ENCODE data around the gene FAM174C. TPM values are rescaled to one million over a fixed set of nuclear protein-coding genes. Genes with fewer than 3 reads are reported as not detected.

Gene FAM174C
- total RNA-seq, 1 experiment from 2014 or later: 77.1 TPM

DNA sequence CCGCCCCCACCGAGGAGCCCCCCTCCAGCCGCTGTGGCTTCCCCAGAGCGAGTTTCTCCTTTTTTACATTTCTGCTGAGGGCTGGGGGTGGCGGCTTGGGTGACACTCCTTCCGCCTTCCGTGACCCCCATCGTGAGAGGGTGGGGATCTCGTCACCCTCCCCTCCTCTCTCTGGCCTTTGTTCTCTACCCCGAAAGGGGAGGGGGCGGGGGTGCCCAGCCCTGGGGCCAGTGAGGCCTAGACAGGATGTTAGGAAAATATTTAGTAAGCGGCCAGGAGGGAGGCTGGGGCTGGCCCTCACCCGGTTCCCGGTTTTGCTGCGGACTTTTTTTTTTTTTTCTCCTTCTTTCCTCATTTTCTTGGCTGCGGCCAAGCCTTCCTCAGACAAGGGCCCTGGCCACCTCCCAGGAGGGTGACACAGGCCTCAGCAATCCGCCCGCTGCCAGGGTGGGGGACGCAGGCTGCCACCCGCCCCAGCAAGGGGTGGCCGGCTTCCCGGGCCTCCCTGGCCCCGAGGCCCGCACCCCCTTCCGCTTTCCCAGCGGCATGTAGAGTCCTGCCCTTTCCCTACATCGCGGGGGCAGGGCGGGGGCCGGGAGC, 23.0 kb upstream of the FAM174C start:
- CTCF ChIA-PET: interaction anchor here (1.4 to 2.3 kb wide), 2 partner anchors 8 to 14 kb away, joined by 13 to 16 read pairs; no protein-coding TSS in a partner anchor
- POLR2A ChIA-PET: interaction anchor here (0.7 to 3.5 kb wide), 6 partner anchors 8 to 49 kb away, joined by 3 to 40 read pairs (median 7); partner anchors contain the start of gene CIRBP
- DNase-seq (ENCODE audit: low read depth, low spot score) (no peak), ATAC-seq (peak; percentile 3; the same call in 1 of the 2 replicates)
- peaks cover 25 to 48% of the 10 kb centered on the region in 2 experiments for H3K36me3 ChIP-seq (ENCODE audit: control insufficient read depth in 1 of 2, insufficient read depth in 2 of 2, low read length in 2 of 2)
- peaks cover 70% of the 10 kb centered on the region for H3K79me2 ChIP-seq (ENCODE audit: insufficient read depth, low read length)
- peaks cover 3% of the 10 kb centered on the region; the same call in 1 of the 2 replicates for H4K20me1 ChIP-seq (ENCODE audit: insufficient read depth)
- no TSS peak for BruUV-seq (replicated peaks)
- no peaks in the 10 kb centered on the region for H3K9me3 ChIP-seq (ENCODE audit: control insufficient read depth in 1 of 2, insufficient read depth in 1 of 2, low read depth in 1 of 2, low read length in 2 of 2)
- H3K9me2 ChIP-seq (ENCODE audit: insufficient read depth): no peaks in the 10 kb centered on the region
- H3K9ac ChIP-seq (ENCODE audit: low read length): peak overlapping the region; percentile 91
- peaks cover 21 to 72% of the 10 kb centered on the region in 2 experiments for H3K4me1 ChIP-seq (ENCODE audit: control insufficient read depth in 1 of 2, insufficient read depth in 2 of 2, low read length in 2 of 2)
- peak overlapping the region; percentile 68 to 74 for H3K4me3 ChIP-seq (replicated peaks in 1 of 2; ENCODE audit: low read depth in 1 of 2, low read length in 2 of 2)
- RAD21 ChIA-PET (ENCODE audit: low non-redundant PET in 1 of 2, low total read pairs in 2 of 2, uncharacterized antibody in 2 of 2, unreplicated experiment in 2 of 2): interaction anchor here (0.9 to 1.5 kb wide), 6 partner anchors 7 to 17 kb away, joined by 3 to 12 read pairs (median 6); partner anchors contain the start of gene CIRBP (in 1 of the 2)
- no peak overlapping the region for H2AFZ ChIP-seq (ENCODE audit: low read depth, low read length, poor library complexity, severe bottlenecking)
- peak overlapping the region; percentile 99 for H3K4me2 ChIP-seq (ENCODE audit: low read length)
- intact Hi-C loops (cut with micrococcal nuclease): no loop called here
- H3K27ac ChIP-seq (ENCODE audit: low read depth, low read length): peak overlapping the region; percentile 99
- no peaks in the 10 kb centered on the region for H3K27me3 ChIP-seq (ENCODE audit: insufficient read depth, low read length)
- TF ChIP-seq FOSL1 (IDR thresholded peaks at IDR 0.05; ENCODE audit: low read depth) (no peak; the same call in 1 of the 2 replicates), YY1 (IDR thresholded peaks at IDR 0.05; ENCODE audit: extremely low read depth, insufficient replicate concordance, low read depth, low read length) (no peak), CEBPB (IDR thresholded peaks at IDR 0.05; ENCODE audit: low read depth) (no peak), RAD21 (IDR thresholded peaks at IDR 0.05; ENCODE audit: low read depth) (no peak), ZBTB33 (IDR thresholded peaks at IDR 0.05; ENCODE audit: extremely low read depth, insufficient replicate concordance, low read length) (no peak), CBX3 (IDR thresholded peaks at IDR 0.05; ENCODE audit: low read depth) (no peak), EZH2 (IDR thresholded peaks at IDR 0.05) (no peak), ZFX (IDR thresholded peaks at IDR 0.05) (peak; percentile 11; the same call in 1 of the 2 replicates), SIN3A (IDR thresholded peaks at IDR 0.05; ENCODE audit: low read depth) (peak; percentile 23; the same call in 1 of the 2 replicates), SP1 (IDR thresholded peaks at IDR 0.05; ENCODE audit: low read depth) (peak; percentile 36), JUND (IDR thresholded peaks at IDR 0.05) (peak; percentile 46; the same call in 1 of the 2 replicates), POLR2A (IDR thresholded peaks at IDR 0.05; ENCODE audit: borderline replicate concordance, extremely low read depth, insufficient read depth, insufficient read length) (no peak), SRF (IDR thresholded peaks at IDR 0.05; ENCODE audit: low read depth) (no peak), MAX (IDR thresholded peaks at IDR 0.05) (no peak), EGR1 (IDR thresholded peaks at IDR 0.05; ENCODE audit: low read depth) (no peak), ZNF274 (IDR thresholded peaks at IDR 0.05; ENCODE audit: low read depth, low read length) (no peak), POLR2AphosphoS5 (IDR thresholded peaks at IDR 0.05; ENCODE audit: low read depth, low read length) (peak; percentile 42), ELF1 (IDR thresholded peaks at IDR 0.05; ENCODE audit: borderline replicate concordance, low read depth) (no peak), REST (IDR thresholded peaks at IDR 0.05; ENCODE audit: low read depth) (no peak), TCF7L2 (IDR thresholded peaks at IDR 0.05; ENCODE audit: borderline replicate concordance, extremely low read depth, insufficient read depth, insufficient read length) (peak; percentile 92), EZH2phosphoT487 (IDR thresholded peaks at IDR 0.05; ENCODE audit: borderline replicate concordance) (no peak)
- TF ChIP-seq, protein P1, sequence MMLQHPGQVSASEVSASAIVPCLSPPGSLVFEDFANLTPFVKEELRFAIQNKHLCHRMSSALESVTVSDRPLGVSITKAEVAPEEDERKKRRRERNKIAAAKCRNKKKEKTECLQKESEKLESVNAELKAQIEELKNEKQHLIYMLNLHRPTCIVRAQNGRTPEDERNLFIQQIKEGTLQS (IDR thresholded peaks at IDR 0.05): no peak
